Dedifferentiated amniotic fluid mesenchymal stem cell (primary cell): ENCODE data around the gene CAMSAP1.
A peak's percentile ranks its signal among the peaks of the same experiment; 100 is the strongest.

Experiments used
- DNase-seq: peaks from one replicate; pipeline ENCODE4 v3.0.0-alpha.2; 2016; ENCODE audit errors: extremely low spot score

The CAMSAP1 gene

GRCh38 chr9:135939351-135940265 lies 32.3 kb upstream of the CAMSAP1 start:
- no peak for DNase-seq

- no peak for DNase-seq
Measured at GRCh38 chr9:135937521-135938489, 30.5 kb upstream of the CAMSAP1 start.

DNA sequence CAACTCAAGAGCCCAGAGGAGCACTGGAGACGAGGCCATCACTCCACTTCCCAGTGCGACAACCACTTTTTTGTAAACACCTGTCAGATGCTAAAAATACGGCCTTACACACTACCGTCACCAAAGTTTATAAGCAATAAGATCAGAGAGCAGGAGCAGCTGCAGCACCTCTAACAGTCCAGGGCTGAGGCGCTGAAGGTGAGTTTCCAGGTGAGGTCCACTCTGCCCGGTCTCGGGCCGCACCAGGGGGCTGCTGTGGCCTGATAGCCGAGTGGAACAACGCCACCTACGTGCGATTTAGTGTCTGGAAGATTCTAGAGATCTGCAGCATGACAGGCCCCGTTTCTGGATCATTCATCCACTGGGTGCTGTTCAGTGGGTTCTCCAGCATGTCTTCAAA lies 25.8 kb upstream of the CAMSAP1 start:
- no peak for DNase-seq

DNA sequence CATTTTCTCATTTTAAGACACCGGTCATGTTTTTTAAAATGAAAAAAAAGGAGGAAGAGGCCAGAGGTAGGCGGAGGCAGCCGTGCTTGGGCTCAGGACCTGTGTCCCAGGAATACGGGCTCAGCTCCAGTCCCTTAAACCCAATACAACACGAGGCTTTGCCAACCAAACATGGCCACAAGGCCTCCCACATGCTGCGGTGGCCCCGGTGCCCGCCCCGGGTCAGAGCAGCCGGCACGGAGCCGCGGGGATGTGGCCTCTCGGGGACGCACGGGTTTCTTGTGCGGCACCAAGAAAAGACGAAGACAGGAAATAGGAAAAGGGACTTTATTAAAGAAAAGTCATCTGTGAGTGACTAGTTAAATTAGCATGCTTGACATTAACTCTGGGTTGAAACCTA lies 25.3 kb upstream of the CAMSAP1 start:
- DNase-seq: no peak

DNA sequence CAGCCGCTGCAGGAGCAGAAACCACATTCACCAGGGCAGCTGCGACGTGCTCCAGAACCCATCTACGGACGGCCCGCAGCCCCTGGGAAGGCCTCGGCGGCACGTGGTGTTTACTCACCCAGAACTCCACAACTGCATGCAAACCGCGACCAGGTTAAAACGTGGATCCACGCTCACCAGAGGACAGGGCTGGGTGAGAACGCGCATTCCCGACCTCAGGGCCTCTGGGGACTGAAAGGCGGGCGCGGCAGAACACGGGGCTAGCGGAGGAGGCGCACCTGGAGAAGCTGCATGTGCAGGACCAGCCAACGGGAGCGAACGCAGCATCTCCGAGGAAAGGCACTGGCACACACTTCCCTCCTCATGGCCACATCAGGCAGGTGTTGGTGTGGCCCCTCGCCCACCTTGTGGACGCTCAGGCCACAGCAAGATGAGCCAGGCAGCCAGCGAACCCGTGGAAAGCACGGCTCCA lies 24.0 kb upstream of the CAMSAP1 start:
- DNase-seq: no peak

DNA sequence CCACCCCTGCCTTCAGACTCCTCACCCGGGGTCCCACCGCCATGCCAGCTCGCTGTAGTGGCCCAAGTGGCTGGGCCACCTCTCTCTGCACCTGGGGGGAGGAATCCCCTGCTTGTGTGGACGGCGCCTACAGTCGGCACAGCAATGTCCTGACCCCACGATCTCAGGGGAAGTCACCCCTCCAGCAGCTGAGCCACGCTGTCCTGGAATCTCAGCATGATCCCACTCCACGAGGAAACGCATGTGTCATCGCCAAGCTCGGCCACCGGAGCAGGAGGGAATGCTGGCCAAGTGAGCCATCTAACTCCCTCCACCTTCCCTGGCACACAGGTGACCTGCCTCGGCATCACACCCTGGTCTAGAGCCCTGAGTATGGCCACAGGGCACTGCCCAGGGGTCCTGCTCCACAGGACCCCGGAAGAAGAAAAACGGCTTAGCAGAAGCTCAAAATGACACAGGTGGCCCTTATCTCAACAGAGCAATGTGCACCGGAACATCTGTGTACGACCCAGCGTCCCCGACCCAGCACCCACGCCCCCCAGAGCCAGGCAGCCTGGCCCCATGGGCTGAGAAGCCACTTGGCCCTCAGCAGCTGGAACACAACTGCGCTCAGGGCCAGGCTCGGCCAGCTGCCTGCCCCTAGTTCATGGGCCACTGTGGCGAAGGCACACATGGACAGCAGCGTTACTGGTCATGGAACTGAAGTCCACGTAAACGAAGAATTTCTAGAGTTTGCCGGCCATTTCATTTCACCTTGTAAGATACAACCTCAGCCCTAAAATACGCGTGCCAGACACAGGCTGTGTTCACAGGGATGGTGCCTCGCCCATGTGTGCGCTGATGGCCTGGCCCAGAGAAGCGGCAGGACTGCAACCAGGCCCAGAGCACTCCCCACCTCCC lies 23.4 kb upstream of the CAMSAP1 start:
- DNase-seq: no peak

GRCh38 chr9:135929656-135930445 lies 22.5 kb upstream of the CAMSAP1 start:
- DNase-seq: no peak

DNA sequence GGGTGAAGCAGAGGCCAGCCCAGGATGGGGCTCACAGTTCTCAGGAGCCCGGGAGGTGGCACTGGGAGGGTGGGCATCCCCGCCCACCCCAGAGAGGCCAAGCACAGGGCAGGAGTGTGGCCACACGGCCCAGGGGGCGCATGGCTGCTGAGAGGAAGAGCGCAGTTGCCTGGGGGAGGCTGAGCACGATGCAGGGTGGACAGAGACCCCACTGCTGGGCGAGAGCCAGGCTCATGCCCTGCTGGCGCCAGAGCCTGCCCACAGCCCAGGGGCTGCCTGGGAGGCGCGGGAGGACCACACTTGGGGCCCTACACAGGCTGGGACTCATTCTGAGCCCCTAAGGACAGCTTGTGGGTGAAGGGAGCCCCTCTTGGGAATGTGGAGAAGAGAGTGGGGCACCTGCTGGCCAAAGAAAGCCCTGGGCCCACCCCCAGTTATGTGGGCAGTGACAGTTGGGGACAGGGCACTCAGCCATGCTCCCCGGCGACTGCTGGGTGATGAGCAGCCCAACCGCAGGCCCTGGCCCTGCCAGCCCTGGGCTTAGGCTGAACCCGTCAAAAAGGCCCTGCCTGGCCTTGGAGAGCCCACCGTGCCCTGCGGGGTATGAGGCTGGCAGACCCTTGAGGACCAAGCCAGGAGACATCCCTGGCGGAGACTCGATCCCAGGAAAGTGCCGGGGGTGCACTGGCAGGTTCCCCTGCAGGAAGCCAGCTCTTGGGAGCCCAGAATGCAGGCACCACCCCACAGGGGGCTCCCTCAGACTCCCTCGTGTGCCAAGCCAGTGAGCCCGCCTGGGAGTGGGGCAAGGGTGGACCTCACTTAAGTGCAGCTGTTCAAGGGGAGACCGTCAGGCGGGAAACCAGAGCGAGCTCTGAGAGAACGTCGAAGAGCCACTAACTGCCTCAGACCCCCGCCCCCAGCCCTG lies 21.6 kb upstream of the CAMSAP1 start:
- no peak for DNase-seq

DNA sequence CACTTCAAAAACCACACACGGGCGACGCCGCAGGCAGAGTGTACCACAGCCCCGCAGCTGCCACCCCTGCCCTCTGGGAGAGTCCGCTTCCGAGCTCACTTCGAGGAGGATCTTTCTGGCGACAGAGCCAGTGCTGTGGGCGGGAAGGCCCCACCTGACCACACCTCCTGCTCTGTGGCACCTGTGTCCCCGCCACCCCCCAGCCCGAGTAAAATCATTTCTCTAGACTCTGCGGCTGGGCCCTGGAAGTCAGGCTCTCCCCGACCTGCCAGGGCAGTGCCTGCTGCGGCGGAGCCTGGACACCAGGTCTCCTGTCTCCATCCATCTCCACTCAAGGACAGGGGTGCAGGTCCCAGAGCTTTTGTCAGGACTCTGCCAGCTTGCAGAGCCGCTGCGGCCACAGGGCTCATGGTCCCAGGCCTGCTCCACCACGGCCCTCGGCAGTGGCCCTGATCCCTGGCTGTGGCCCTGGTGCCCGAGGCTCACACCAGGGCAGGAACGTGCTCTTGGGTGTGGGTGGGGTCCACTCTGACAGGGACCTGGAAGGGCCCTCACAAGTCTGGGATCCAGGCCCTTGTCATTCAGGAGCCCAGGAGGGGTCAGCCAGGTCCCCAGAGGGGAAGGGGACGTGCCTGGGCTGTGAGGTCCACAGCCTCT lies 20.9 kb upstream of the CAMSAP1 start:
- DNase-seq: no peak

GRCh38 chr9:135927195-135928013 lies 20.1 kb upstream of the CAMSAP1 start:
- DNase-seq: no peak

DNA sequence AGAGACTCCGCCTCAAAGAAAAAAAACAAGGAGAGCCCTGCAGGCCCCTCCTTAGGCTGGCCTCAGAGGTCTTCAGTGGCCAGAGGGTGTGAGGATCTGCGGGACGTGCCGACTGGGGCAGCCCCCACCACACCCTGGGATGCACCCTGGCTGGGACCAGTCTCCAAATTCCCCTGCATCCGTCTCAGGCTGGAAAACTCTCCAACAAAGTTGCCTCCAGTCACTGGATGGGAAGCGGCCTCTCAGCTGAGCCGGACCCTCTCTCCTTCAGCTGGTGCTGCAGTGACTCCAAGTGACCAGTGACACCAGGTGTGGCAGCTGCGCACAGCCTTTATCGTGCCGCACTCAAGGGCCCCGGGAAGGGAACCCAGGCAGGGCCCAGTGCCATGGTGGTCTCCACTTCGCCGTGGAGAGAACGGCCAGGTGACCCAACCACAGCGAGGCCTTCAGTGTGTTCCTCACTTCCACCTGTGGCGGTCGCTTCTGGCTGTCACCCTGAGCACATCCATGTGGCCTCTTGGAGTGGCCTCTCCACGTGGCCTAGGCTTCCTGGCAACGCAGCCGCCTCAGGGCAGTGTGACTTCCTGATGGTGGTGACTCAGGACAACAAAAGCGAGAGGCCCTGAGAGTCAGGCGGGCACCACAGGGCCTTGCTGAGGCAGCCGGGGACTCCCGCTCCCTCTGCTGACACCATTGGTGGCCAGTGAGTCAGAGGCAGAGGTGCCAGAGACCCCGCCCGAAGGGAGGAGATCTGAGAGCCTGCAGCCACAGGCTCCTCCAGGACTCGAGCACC lies 19.3 kb upstream of the CAMSAP1 start:
- DNase-seq: peak; percentile 29

DNA sequence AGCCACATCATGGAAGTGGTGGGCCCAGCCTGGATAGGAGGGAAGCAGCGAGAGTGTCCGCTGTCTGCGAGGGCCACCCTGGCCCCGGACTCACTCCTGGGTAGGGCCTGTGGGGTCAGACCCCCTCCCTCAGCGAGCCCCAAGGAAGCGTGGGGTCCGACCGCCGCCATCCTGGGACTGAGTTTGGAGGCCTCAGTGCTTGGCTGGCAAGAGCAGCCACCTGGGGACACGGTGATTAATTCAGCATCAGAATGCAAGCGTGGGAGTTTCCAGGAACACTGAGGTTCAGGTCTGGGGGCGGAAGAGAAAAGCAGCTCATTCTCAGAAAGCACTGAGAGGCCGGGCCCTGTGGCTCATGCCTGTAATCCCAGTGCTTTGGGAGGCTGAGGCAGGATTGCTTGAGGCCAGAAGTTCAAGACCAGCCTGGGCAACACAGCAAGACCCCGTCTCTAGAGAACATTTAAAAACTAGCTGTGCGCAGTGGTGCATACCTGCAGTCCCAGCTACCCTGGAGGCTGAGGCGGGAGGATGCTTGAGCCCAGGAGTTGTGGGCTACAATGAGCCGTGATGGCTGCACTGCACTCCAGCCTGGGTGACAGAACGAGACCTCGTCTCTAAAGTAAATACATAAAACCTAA lies 18.3 kb upstream of the CAMSAP1 start:
- DNase-seq: no peak

GRCh38 chr9:135924628-135925338 lies 17.4 kb upstream of the CAMSAP1 start:
- no peak for DNase-seq

GRCh38 chr9:135923508-135923907 lies 16.2 kb upstream of the CAMSAP1 start:
- no peak for DNase-seq

DNA sequence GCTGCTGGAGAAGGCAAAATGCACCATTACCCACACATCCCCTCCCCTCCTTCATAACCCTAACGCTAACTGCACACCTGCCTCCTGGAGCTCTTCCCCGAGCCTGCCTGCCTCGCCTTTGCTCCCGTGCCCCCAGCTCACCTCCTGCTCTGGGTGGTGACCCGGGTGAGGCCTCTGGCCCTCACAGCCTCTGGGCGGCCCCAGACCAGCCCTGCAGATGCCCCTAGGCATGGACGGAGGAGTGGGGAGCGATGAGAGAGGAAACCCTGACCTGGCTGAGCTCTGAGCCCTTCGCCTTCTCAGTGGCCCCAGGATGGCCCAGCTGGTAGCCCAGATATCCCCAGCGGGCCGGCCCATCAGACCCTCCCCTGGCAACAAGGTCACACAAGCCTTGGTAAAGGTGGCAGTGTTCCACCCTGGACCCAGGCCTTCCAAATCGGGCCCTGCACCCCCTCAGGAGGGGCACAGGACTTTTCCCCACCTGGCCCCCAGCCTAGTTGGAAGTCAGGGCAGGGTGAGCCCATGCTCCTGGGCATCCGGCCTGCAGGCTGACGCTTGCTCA lies 14.5 kb upstream of the CAMSAP1 start:
- no peak for DNase-seq
